WTC11 (cell line): Measurements from ENCODE around the gene RAB26. TPM values are rescaled to one million over a fixed set of nuclear protein-coding genes. Genes with fewer than 3 reads are reported as not detected.

Source experiments
- ATAC-seq: fragments of 200-7000 bp; cut with Tn5 transposase; 2 replicates; pipeline ENCODE4 v1.10.0; 2021; ENCODE audit warnings: mild to moderate bottlenecking, moderate library complexity
- CTCF ChIA-PET: fragments of 300-600 bp; sonication (Branson Sonifier 250); formaldehyde crosslinking; loops from one replicate; lab custom pipeline; 2021; ENCODE audit warnings: antibody characterized with exemption; lab: Charles Lee
- POLR2A ChIA-PET: fragments of 350-600 bp; sonication (Branson Sonifier 250); formaldehyde crosslinking; loops from one replicate; lab custom pipeline; 2021; ENCODE audit warnings: antibody characterized with exemption; lab: Charles Lee
- DNase-seq: peaks from one replicate; pipeline ENCODE4 v3.0.0; 2021; ENCODE audit warnings: low spot score
- H3K27ac Mint-ChIP-seq: 2 replicates; pipeline ENCODE4 v1.8.0; 2021; ENCODE audit warnings: mixed read lengths
- H3K27me3 Mint-ChIP-seq: 2 replicates; pipeline ENCODE4 v1.8.0; 2021; ENCODE audit warnings: low read depth, mild to moderate bottlenecking, moderate library complexity, mixed read lengths
- H3K36me3 Mint-ChIP-seq: 2 replicates; pipeline ENCODE4 v1.8.0; 2021; ENCODE audit warnings: mixed read lengths
- H3K4me1 Mint-ChIP-seq: 2 replicates; pipeline ENCODE4 v1.8.0; 2022; ENCODE audit warnings: mixed read lengths
- H3K4me3 Mint-ChIP-seq: 2 replicates; pipeline ENCODE4 v1.8.0; 2021; ENCODE audit warnings: mild to moderate bottlenecking, moderate library complexity, mixed read lengths
- H3K9me3 Mint-ChIP-seq: 2 replicates; pipeline ENCODE4 v1.8.0; 2021; ENCODE audit warnings: mixed read lengths
- CREB1 ChIP-seq: sonication (generic); formaldehyde crosslinking; IDR thresholded peaks from 2 replicates; pipeline ENCODE4 v1.8.0; 2023; ENCODE audit warnings: mild to moderate bottlenecking, missing genetic modification reagents
- CREM ChIP-seq: sonication (generic); formaldehyde crosslinking; IDR thresholded peaks from 2 replicates; pipeline ENCODE4 v1.8.1; 2022; ENCODE audit warnings: mild to moderate bottlenecking, missing genetic modification reagents, moderate library complexity
- ESRRA ChIP-seq: sonication (generic); formaldehyde crosslinking; IDR thresholded peaks from 2 replicates; pipeline ENCODE4 v1.8.1; 2022; ENCODE audit warnings: mild to moderate bottlenecking, missing genetic modification reagents, borderline replicate concordance
- FOXP1 ChIP-seq: sonication (generic); formaldehyde crosslinking; IDR thresholded peaks from 2 replicates; pipeline ENCODE4 v1.8.0; 2022; ENCODE audit warnings: missing genetic modification reagents, mild to moderate bottlenecking, moderate library complexity, borderline replicate concordance
- GABPB1 ChIP-seq: sonication (generic); formaldehyde crosslinking; IDR thresholded peaks from 2 replicates; pipeline ENCODE4 v1.8.1; 2023; ENCODE audit warnings: mild to moderate bottlenecking, missing genetic modification reagents
- JUN ChIP-seq: sonication (generic); formaldehyde crosslinking; IDR thresholded peaks from 2 replicates; pipeline ENCODE4 v1.8.0; 2023; ENCODE audit warnings: mild to moderate bottlenecking, missing genetic modification reagents
- SMAD4 ChIP-seq: sonication (generic); formaldehyde crosslinking; IDR thresholded peaks from 2 replicates; pipeline ENCODE4 v1.8.0; 2022; ENCODE audit warnings: mild to moderate bottlenecking, missing genetic modification reagents
- SP1 ChIP-seq: sonication (generic); formaldehyde crosslinking; conservative IDR thresholded peaks from 2 replicates; pipeline ENCODE4 v1.8.1; 2022; ENCODE audit warnings: missing genetic modification reagents
- TEAD1 ChIP-seq: sonication (generic); formaldehyde crosslinking; IDR thresholded peaks from 2 replicates; pipeline ENCODE4 v1.8.0; 2022; ENCODE audit warnings: mild to moderate bottlenecking, missing genetic modification reagents
- ZNF121 ChIP-seq: sonication (generic); formaldehyde crosslinking; IDR thresholded peaks from 2 replicates; pipeline ENCODE4 v1.8.0; 2023; ENCODE audit warnings: missing genetic modification reagents
- ZNF317 ChIP-seq: sonication (generic); formaldehyde crosslinking; IDR thresholded peaks from 2 replicates; pipeline ENCODE4 v1.8.1; 2023; ENCODE audit warnings: low read depth, mild to moderate bottlenecking, moderate library complexity, missing genetic modification reagents, borderline replicate concordance
- ZNF396 ChIP-seq: fragments of 250-450 bp; sonication (Bioruptor Pico); IDR thresholded peaks from 2 replicates; pipeline ENCODE4 v1.8.0; 2021; ENCODE audit warnings: mild to moderate bottlenecking, moderate library complexity, borderline replicate concordance
- ZNF423 ChIP-seq: fragments of 250-450 bp; sonication (Bioruptor Pico); IDR thresholded peaks from 2 replicates; pipeline ENCODE4 v2.1.2; 2022; ENCODE audit warnings: mild to moderate bottlenecking, moderate library complexity
- total RNA-seq: library from RNA; stranded (reverse); gene quantifications from 3 replicates; pipeline ENCODE4 v1.2.3, GENCODE V29; 2021
- TF ChIP-seq, protein P1 (sequence below): sonication (generic); formaldehyde crosslinking; IDR thresholded peaks from 2 replicates; pipeline ENCODE4 v1.8.1; 2022; ENCODE audit warnings: missing genetic modification reagents, borderline replicate concordance
- TF ChIP-seq, protein P2 (sequence below): sonication (generic); formaldehyde crosslinking; IDR thresholded peaks from 2 replicates; pipeline ENCODE4 v1.8.1; 2023; ENCODE audit warnings: mild to moderate bottlenecking, moderate library complexity, missing genetic modification reagents
- TF ChIP-seq, protein P3 (sequence below): sonication (generic); formaldehyde crosslinking; IDR thresholded peaks from 2 replicates; pipeline ENCODE4 v1.8.0; 2022; ENCODE audit warnings: missing genetic modification reagents
- TF ChIP-seq, protein P4 (sequence below): fragments of 250-450 bp; sonication (Bioruptor Pico); IDR thresholded peaks from 2 replicates; pipeline ENCODE4 v1.9.0; 2021; ENCODE audit warnings: moderate library complexity, mild to moderate bottlenecking, inconsistent platforms, borderline replicate concordance
- TF ChIP-seq, protein P5 (sequence below): sonication (generic); formaldehyde crosslinking; IDR thresholded peaks from 2 replicates; pipeline ENCODE4 v1.8.0; 2023; ENCODE audit warnings: mild to moderate bottlenecking, missing genetic modification reagents

RAB26 gene
- total RNA-seq, 1 experiment from 2014 or later: 7.3 TPM

DNA sequence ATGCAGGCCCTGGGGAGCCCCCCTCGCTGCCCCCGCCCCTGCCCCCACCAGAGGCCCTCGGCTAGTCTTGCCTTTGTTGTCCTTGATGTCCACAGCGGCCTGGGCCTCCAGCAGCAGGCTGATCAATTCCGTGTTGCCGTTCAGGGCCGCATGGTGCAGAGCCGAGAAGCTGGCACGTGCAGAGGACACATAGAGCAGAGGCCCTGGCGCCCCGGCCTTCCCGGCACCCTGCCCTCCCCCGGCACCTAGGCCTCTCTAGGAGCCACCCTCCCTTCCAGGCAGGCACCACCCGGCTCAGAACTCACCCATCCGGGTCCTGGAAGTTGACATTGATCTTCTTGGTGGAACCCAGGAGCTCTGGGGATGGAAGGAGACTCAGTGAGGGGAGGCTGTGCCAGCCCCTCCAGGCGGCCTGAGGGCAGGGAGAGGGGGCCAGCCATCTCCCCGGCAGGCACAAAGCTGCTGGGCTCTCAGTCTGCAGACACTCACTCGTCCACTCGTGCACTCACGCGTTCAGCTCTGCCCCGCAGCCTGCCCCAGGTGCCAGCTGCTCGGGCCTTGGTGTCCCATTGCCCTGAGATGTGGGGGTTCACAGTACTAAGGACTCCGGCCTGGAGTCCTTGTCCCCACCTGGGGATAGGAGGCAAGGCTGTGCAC is 41.7 kb downstream of the RAB26 start:
- H3K36me3 Mint-ChIP-seq: no peaks in the 10 kb centered on the region
- no peaks in the 10 kb centered on the region for H3K9me3 Mint-ChIP-seq
- POLR2A ChIA-PET: no interaction called here
- TF ChIP-seq, protein P1, sequence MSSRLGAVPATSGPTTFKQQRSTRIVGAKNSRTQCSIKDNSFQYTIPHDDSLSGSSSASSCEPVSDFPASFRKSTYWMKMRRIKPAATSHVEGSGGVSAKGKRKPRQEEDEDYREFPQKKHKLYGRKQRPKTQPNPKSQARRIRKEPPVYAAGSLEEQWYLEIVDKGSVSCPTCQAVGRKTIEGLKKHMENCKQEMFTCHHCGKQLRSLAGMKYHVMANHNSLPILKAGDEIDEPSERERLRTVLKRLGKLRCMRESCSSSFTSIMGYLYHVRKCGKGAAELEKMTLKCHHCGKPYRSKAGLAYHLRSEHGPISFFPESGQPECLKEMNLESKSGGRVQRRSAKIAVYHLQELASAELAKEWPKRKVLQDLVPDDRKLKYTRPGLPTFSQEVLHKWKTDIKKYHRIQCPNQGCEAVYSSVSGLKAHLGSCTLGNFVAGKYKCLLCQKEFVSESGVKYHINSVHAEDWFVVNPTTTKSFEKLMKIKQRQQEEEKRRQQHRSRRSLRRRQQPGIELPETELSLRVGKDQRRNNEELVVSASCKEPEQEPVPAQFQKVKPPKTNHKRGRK (CRISPR knock-in tag): no peak
- TF ChIP-seq, protein P2, sequence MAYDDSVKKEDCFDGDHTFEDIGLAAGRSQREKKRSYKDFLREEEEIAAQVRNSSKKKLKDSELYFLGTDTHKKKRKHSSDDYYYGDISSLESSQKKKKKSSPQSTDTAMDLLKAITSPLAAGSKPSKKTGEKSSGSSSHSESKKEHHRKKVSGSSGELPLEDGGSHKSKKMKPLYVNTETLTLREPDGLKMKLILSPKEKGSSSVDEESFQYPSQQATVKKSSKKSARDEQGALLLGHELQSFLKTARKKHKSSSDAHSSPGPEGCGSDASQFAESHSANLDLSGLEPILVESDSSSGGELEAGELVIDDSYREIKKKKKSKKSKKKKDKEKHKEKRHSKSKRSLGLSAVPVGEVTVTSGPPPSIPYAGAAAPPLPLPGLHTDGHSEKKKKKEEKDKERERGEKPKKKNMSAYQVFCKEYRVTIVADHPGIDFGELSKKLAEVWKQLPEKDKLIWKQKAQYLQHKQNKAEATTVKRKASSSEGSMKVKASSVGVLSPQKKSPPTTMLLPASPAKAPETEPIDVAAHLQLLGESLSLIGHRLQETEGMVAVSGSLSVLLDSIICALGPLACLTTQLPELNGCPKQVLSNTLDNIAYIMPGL: no peak
- TF ChIP-seq, protein P3, sequence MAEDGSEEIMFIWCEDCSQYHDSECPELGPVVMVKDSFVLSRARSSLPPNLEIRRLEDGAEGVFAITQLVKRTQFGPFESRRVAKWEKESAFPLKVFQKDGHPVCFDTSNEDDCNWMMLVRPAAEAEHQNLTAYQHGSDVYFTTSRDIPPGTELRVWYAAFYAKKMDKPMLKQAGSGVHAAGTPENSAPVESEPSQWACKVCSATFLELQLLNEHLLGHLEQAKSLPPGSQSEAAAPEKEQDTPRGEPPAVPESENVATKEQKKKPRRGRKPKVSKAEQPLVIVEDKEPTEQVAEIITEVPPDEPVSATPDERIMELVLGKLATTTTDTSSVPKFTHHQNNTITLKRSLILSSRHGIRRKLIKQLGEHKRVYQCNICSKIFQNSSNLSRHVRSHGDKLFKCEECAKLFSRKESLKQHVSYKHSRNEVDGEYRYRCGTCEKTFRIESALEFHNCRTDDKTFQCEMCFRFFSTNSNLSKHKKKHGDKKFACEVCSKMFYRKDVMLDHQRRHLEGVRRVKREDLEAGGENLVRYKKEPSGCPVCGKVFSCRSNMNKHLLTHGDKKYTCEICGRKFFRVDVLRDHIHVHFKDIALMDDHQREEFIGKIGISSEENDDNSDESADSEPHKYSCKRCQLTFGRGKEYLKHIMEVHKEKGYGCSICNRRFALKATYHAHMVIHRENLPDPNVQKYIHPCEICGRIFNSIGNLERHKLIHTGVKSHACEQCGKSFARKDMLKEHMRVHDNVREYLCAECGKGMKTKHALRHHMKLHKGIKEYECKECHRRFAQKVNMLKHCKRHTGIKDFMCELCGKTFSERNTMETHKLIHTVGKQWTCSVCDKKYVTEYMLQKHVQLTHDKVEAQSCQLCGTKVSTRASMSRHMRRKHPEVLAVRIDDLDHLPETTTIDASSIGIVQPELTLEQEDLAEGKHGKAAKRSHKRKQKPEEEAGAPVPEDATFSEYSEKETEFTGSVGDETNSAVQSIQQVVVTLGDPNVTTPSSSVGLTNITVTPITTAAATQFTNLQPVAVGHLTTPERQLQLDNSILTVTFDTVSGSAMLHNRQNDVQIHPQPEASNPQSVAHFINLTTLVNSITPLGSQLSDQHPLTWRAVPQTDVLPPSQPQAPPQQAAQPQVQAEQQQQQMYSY (CRISPR knock-in tag): no peak
- TF ChIP-seq CREM (CRISPR knock-in tag) (no peak), ZNF317 (CRISPR knock-in tag) (no peak), ESRRA (no peak), ZNF423 (no peak)
- TF ChIP-seq, all 79 proteins: peak for 0
- no peak overlapping the region for H3K4me3 Mint-ChIP-seq
- DNase-seq (no peak), ATAC-seq (no peak)
- CTCF ChIA-PET: no interaction called here
- H3K4me1 Mint-ChIP-seq: peaks cover 4% of the 10 kb centered on the region; the same call in 1 of the 2 replicates
- H3K27me3 Mint-ChIP-seq: no peaks in the 10 kb centered on the region; the same call in 1 of the 2 replicates
- H3K27ac Mint-ChIP-seq: no peak overlapping the region

DNA sequence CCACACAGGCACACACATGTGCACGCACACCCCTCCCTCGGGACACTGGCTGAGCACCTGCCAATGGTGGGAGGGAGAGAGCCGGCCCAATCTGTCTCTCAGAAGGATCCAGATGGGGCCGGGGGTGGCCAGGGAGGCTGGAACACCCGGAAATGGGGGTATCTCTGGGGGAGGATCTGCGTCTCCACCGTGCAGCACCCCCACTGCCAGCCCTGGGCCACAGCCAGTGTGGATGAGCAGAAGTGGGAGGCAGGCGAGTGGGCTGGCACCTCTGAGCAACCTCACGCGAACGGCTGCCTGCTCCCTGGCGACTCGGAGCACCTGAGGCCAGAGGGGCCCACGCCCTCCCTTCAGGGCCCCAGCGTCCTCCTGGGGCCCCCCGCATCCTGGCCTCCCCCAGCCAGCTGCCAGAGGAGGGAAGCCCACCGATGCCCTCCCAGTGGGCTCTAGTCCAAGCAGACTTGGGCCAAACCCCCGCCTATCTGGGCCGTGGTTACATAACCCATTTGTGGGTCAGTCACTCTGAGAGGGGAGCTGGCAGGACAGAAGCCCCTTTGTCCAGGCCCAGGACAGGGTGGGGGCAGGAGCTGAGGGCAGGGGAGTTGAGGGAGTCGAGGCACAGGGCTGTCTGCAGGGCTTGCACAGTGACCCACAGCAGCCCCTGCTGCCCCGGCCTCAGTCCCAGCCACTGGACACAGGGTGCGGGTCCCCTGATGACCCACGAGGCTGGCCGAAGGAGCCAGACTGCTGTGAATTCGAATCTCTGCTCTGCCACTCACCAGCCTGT is 42.4 kb downstream of the RAB26 start:
- Mint-ChIP-seq H3K4me1 (peaks cover 4% of the 10 kb centered on the region; the same call in 1 of the 2 replicates), H3K4me3 (no peak overlapping the region), H3K27me3 (no peaks in the 10 kb centered on the region; the same call in 1 of the 2 replicates), H3K36me3 (no peaks in the 10 kb centered on the region), H3K27ac (no peak overlapping the region), H3K9me3 (no peaks in the 10 kb centered on the region)
- DNase-seq (no peak), ATAC-seq (no peak)
- CTCF ChIA-PET: no interaction called here
- POLR2A ChIA-PET: no interaction called here
- TF ChIP-seq JUN (CRISPR knock-in tag) (no peak), ZNF396 (CRISPR knock-in tag) (no peak), SP1 (no peak), CREB1 (CRISPR knock-in tag) (no peak), ZNF121 (CRISPR knock-in tag) (no peak), TEAD1 (CRISPR knock-in tag) (no peak), GABPB1 (CRISPR knock-in tag) (no peak), FOXP1 (CRISPR knock-in tag) (no peak), SMAD4 (no peak), ESRRA (no peak)
- TF ChIP-seq, protein P4, sequence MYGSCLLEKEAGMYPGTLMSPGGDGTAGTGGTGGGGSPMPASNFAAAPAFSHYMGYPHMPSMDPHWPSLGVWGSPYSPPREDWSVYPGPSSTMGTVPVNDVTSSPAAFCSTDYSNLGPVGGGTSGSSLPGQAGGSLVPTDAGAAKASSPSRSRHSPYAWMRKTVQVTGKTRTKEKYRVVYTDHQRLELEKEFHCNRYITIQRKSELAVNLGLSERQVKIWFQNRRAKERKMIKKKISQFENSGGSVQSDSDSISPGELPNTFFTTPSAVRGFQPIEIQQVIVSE: no peak
- TF ChIP-seq, protein P5, sequence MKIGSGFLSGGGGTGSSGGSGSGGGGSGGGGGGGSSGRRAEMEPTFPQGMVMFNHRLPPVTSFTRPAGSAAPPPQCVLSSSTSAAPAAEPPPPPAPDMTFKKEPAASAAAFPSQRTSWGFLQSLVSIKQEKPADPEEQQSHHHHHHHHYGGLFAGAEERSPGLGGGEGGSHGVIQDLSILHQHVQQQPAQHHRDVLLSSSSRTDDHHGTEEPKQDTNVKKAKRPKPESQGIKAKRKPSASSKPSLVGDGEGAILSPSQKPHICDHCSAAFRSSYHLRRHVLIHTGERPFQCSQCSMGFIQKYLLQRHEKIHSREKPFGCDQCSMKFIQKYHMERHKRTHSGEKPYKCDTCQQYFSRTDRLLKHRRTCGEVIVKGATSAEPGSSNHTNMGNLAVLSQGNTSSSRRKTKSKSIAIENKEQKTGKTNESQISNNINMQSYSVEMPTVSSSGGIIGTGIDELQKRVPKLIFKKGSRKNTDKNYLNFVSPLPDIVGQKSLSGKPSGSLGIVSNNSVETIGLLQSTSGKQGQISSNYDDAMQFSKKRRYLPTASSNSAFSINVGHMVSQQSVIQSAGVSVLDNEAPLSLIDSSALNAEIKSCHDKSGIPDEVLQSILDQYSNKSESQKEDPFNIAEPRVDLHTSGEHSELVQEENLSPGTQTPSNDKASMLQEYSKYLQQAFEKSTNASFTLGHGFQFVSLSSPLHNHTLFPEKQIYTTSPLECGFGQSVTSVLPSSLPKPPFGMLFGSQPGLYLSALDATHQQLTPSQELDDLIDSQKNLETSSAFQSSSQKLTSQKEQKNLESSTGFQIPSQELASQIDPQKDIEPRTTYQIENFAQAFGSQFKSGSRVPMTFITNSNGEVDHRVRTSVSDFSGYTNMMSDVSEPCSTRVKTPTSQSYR: no peak
